HG03108 (cell line): ENCODE results near the gene MAPK12.
"Not testable (repeated sequence)": the region's sequence is repeated elsewhere in the genome, so short reads cannot be mapped to it uniquely, and the experiment has no call there.

Experiments used
- ATAC-seq: cut with Tn5 transposase; IDR thresholded peaks from one replicate; pipeline ENCODE4 v1.9.1; 2021; ENCODE audit warnings: moderate library complexity; ENCODE audit not compliant: unreplicated experiment

MAPK12 gene

DNA sequence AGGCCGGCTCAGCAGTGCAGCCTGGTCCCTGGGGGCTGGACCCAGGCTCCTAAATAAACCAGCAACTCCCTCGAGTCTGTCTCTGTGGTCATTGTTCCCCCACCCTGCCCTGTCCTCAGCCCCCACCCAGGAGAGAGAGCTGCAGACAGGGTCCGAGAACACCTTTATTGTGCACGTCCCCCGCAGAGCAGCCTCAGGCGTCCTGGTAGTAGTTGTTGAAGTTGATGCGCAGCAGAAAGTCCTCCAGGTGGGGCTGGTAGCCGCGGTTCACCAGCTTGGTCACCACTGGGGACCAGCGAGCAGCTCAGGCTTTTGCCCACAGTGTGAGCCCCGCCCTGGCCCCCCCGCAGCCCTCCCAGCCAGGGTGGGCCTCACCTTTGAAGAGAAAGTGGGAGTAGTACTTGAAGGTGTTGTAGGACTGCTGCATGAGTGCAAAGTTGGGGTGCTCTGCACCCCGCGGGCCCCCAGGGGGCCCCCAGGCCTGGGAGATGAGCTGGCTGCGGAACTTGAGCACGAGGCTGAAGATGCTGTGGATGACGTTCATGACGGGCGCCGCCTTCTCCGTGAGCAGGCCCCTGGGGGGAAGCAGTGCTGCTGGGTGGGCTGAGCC, 43.8 kb downstream of the MAPK12 start:
- ATAC-seq = no peak

DNA sequence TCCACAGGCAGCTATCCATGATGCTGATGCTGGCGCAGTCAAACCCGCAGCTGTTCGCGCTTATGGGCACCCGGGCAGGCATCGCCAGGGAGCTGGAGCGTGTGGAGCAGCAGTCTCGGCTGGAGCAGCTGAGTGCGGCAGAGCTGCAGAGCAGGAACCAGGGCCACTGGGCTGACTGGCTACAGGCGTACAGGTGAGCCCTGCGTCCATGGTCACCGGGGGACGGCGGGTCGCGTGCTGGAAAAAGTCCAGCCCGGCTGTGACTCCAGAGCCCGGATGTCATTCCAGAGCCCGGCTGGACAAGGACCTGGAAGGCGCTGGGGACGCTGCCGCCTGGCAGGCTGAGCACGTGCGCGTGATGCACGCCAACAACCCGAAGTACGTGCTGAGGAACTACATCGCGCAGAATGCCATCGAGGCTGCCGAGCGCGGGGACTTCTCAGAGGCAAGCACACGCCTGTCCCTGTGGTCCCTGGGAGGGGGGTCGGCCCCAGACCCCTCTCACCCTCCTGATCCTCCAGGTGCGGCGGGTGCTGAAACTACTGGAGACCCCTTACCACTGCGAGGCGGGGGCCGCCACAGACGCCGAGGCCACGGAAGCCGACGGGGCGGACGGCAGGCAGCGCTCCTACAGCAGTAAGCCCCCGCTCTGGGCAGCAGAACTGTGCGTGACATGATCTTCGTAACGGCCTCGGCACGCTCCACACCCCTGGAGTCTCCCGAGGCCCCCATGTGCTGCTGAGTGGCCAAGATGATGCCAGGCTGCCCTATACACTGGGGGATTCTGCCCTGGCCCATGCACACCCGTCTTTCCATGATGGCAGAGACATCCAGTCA, 44.6 kb downstream of the MAPK12 start:
- no peak for ATAC-seq

DNA sequence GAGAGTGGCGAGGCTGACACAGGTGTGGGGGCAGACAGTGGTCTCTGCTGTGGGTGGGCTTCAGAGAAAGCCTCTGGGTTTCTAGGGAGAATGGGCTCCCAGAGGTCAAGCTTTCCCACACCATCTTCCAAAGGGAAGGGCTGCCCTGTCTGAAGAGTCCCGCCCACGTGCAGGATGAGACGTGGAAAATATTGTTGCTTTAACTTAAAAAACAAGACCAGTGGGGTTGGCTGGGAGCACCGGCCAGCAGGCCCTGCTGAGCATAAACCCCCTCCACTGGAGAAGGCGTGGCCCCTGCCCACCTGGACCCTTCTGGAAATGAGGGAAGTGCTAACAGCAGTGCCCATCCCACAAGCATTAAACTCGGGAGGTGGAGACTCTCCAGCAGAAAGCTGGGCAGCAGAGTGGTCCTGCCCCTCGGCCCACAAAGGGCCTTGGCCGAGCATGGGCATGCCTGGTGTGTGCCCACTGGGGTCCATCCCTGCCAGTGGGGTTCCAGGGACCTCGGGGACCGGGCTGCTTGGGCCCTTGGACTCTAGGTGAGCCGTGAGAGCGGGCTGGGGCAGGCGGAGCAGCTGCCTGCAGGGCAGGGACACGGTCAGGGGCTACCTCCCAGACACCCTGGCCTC, 45.3 kb downstream of the MAPK12 start:
- no peak for ATAC-seq

DNA sequence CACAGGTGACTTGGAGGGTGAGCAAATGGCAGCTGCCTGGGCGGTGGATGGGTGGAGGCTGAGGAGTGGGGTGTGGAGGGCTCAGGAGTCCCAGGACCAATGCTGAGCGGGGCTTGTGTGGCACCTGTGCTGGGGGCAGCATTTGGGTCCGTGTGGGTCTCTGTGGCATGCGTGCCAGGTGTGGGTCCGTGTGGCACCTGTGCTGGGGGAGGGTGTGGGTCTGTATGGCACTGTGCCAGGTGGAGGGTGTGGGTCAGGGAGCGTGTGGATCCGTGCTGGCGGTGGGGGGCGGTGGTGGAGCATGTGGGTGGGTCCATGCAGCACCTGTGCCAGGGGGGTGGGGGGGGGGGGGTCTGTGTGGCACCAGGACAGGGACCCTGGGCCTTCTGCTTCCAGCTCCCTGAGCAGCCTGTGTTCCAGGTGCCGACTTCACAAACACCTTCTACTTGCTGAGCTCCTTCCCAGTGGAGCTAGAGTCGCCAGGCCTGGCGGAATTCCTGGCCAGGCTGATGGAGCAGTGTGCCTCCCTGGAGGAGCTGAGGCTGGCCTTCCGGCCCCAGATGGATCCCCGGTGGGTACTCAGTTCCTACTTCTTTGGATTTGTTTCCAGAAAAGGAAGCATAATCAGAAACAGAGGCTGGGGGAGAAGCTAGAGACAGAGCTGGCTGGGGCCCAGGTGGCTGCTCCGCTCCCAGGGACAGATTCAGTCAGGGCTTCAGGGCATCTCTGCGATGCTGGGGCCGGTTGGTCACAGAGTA, 46.0 kb downstream of the MAPK12 start:
- no peak for ATAC-seq

DNA sequence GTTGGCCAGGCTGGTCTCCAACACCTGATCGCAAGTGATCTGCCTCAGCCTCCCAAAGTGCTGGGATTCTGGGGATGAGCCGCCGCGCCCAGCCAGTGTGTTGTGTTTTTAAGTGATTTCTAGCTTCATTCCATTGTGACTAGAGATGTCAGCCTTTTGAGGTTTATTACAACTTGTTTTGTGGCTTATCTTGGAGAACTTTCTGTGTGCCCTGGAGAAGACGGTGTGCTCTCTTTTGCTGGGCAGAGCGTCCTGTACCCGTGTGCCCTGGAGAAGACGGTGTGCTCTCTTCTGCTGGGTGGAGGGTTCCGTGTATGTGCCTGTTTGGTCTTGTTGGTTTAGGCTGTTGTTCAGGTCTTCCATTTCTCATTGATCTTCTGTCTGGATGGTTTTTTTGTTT, 48.2 kb downstream of the MAPK12 start:
- no peak for ATAC-seq

DNA sequence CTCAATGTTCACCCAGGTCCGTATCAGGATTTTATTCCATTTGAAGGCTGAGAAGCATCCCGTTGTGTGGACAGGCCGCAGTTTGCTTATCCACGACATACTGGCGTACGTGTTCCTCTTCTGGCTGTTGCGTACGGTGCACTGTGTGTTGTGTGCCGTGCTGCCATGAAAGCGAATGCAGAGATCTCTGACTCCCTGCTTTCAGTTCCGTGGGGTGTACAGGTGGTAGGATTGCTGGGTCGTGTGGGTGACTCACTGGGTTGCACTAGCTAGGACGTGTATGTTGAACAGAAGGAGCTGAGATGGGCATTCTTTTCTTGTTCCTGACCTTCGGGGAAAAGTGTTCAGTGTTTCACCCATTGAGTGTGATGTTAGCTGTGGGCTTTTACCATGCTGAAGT, 50.3 kb downstream of the MAPK12 start:
- ATAC-seq = no peak

DNA sequence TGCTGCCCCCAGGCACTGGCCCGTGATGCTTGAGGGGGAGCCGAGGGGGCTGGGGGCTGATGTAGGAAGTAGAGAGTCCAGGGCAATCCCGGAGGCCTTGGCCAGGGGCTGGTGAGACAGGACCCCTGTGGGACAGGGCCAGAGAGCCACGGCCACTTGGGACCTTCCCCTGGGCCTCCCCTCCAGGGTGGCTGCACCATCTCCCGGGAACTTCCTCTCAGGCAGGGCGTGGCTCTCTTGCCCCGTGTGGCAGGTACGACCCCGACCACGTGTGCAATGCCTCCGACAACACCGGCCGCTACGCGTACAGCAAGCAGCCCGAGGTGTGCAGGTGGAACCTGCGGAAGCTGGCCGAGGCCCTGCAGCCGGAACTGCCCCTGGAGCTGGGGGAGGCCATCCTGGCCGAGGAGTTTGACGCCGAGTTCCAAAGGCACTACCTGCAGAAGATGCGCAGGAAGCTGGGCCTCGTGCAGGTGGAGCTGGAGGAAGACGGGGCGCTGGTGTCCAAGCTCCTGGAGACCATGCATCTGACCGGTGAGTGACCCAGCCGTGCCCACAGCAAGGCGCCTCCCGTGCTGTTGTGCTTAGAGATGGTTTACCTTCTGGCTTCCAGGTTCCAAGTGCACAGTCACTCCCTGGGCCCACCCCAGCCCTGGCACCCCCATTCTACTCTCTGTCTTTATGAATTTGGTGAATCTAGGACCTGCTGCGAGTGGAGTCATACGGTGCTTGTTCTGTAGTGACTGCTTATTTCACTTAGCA, 50.9 kb downstream of the MAPK12 start:
- ATAC-seq = no peak

DNA sequence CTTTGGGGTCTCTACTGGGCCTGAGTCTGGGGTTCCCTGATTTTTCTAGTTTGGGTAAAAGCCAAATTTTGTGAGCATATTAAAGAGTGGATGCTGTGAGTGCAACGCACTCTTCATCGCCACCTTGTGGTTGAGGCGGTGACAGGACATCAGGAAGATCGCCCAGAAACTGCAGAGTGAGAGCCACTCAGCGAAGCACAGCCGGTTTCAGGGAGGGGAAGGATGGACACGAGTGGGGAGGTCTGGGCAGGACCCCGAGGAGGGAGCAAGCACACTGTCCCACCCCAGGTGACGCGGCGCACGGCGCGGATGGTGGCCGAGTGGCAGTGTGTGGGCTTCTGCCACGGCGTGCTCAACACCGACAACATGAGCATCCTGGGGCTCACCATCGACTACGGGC, 51.6 kb downstream of the MAPK12 start:
- ATAC-seq = no peak

DNA sequence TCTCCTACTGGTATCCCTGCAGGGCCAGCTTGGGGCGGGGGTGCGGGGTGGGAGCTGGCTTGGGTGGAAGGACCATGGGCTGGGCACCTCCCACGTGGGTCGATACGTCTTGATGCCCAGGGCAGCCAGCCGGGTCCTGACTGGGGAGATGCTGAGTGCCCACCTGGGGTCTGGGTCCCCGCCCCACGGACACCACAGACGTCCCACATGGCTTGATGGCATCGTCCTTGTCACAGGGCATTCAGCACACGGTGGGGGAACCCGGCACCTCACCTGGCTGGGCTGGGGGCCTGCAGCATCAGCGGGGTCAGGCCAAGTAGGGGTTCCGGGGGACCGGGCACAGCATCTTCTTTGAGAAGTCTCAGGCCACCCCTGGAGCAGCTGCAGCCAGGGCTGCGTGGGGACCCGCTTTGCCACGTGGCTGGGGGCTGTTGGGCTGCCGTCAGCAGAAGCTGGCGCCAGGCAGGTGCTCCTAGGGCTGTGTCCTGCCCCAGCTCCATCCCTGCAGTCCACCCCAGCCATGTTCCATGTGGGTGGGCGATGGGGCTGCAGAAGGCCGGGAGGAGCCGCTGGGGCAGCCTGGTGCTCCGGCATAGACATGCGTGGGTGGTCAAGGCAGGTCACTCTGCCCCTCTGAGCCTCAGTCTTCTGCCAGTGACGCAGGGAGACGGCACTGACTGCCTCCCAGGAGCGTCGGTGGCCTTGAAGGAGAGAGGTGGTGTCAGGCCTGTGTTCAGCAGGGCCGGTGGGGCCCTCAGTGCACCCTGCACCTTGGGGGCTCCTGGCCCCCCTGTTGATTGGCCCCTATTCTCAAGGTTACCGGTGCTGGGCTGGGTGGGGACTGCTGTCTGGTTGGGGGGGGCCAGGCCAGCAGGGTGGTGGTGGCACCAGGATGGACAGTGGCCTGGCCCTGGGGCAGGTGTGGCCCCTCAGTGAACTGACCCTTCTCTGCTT, 52.3 kb downstream of the MAPK12 start:
- ATAC-seq = no peak

DNA sequence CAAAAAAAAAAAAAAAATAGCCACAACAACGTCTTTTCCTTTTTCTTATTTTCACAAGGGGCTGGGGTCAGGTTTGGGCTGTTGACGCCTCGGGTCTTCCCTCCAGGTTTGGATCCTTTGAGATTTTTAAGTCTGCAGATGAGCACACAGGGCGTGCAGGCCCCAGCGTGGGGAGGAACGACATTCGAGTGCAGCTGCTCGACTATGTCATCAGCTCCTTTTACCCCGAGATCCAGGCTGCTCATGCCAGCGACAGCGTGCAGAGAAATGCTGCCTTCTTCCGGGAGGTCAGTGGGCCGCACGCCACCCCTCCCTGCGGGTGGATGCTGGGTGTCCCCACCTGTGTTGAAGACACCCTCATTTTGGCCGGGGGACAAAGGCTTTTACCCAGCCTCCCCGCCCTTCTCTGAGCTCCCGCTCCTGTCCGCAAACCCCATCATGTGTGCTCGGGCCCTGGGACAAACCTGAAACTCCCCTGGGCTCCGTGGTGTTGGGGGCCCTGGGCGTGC, 53.0 kb downstream of the MAPK12 start:
- no peak for ATAC-seq

DNA sequence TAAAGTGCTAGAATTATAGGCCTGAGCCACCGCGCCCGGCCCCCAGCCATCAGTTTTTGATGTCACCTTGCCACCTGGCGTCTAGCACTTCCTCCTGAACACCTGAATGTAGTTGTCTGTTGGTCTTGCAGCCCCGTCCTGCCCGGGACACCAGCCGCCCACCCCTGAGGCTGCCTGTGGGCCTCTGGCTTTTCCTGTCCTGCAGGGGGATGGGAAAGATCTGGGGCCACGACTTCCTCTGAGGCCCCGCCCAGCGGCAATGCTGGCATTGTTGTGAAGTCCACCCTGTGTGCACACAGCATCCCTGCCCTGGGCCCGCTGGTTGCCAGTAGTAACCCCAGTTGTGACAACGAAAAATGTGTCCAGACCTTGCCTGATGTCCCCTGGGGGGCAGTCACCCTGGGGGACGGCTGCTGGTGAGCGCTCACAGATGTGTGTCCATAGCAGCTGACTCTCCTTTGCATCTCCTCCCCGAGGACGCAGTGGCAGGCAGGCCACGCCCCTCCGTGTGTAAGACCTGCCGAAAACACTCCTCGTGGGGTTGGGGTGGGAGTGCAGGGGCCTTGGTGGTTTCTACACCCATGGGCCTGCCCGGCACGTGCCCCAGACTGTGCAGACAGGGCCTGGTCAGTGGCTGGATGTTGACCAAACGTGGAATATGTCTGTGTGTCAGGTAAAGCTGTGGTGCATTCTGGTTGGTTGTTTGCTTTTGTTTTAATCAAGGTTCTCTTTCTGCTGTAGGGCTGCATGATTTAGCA, 53.9 kb downstream of the MAPK12 start:
- no peak for ATAC-seq

DNA sequence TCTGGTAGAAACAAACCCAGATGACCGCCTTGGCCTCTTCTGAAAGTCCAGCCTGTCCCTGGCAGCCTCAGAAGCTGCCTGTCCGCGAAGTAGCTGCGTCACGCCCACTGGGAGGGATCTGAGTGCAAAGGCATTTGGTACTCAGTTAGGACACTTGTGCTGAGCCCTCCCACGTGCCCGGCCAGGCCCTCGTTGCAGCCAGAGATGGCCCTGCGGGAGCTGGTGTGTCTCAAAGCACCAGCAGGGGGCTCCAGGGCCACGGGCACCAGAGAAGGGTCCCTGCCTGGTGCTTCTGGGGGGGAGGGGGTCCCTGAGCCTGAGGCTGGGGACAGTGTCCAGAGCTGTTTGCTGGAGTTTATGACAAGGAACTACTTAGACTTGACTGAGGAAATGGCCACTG, 54.9 kb downstream of the MAPK12 start:
- ATAC-seq = no peak

DNA sequence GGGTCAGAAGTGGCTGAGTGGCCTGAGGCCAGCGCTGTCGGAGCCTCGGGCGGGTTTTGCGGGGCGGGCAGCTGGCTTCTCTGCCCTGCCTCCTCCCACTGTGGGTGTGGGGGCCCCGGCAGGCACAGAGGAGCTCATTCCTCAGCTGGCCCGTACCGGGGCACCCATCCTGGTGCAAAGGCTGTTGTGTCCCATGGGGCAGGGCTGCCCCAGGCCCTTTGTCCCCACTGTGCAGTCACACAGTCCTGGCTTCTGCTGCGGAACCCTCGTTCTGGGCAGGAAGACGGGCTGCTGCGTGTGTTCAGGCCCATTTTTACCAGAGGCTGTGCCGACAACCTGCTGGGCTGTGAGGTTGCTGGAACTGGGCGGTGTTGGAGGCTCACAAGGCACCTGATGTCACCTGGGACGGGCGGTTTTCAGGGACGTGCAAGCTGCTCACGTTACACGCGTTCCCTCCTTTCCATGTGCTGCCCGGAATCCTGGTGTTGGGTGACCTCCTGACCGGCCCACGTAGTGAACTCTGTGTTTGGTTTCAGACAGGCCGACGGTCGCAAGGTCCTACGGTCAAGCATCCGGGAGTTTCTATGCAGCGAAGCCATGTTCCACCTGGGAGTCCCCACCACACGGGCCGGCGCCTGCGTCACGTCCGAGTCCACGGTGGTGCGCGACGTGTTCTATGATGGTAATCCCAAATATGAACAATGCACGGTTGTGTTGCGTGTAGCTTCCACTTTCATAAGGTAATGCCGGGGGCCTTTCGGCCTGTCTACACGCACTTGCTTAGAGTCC, 55.5 kb downstream of the MAPK12 start:
- no peak for ATAC-seq

DNA sequence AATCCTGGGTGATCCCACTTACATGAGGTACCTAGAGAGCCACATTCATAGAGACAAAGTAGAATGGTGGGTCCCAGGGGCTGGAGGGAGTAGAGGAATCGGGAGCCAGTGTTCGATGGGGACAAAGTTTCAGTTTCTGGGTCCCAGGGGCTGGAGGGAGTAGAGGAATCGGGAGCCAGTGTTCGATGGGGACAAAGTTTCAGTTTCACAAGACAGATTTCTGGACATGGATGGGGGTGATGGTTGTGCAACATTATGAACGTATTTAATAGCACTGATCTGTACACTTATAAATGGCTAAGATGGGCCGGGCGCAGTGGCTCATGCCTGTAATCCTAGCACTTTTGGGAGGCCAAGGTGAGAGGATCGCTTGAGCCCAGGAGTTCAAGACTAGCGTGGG, 56.5 kb downstream of the MAPK12 start:
- ATAC-seq = not testable (repeated sequence)

DNA sequence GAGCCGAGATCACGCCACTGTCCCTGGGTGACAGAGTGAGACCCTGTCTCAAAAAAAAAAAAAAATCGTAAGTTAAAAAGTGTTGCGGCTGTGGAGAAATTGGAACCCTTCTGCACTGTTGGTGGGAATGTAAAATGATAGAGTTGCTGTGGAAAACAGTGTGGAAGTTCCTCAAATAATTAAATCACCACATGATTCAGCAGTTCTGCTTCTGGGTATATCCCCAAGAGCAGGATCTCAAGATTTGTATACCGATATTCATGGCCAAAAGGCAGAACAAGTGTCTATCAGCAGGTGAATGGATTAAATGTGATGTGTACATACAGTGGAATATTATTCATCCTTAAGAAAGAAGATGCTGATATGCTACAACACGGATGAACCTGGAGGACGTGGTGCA, 56.9 kb downstream of the MAPK12 start:
- ATAC-seq = no peak

DNA sequence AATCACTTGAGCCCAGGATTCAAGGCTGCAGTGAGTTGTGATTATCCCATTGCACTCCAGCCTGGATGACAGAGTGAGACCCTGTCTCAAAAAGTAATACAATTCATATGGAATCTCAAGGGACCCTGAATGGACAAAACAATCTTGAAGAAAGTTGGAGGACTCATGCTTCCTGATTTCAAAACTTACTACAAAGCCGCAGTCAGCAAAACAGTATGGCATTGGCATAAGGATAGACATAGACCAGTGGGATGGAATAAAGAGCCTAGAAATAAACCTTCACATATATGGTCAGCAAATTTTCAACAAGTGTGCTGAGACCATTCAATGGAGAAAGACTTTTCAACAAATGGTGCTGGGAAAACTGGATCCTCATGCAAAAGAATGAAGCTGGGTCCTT, 58.2 kb downstream of the MAPK12 start:
- ATAC-seq = no peak
